Measurements from ENCODE around the gene PYM1.

PYM1 gene

DNA sequence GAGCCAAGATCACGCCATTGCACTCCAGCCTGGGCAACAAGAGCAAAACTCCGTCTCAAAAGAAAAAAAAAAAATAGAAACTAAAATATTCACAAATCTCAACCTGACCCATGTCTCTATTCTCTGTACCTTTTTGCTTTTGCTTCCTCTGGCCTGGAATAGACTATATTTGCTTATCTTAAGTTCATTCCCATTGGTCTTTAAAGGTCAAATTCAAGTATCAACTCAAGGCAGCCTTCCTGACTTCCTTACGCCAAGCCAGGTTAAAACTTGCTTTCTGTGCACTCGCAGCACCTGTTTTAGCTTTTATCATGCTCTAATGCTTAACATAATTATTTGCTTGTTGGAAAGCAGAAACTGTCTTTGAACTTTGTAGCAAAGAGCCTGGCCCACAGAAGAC, 14.8 kb downstream of the PYM1 start:
- DNase-seq (ENCODE audit: low read depth): no peak
- H3K4me3 ChIP-seq (ENCODE audit: control insufficient read depth, low read depth, low read length): no peak overlapping the region
- no peak for TF ChIP-seq CTCF (IDR thresholded peaks at IDR 0.05; ENCODE audit: control insufficient read depth, insufficient read depth, low read depth, low read length, missing control alignments)

DNA sequence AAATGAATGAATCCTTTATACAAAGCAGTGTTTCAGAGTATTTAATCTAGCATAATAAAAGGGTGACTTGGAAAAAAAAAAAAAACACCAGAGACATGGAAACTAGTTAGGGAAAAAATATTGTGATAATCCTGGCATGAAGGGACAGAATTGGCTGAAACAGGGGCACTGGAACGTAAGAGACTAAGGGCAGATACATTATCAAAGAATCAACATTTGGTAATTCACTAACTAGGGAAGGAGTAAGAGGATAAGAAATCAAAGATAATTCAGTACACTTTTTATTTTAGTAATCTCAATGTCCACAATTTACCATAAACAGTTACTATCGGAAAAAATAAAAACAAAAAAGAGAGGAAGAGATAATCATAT, 18.2 kb downstream of the PYM1 start:
- no peak for DNase-seq (ENCODE audit: low read depth)
- H3K4me3 ChIP-seq (ENCODE audit: control insufficient read depth, low read depth, low read length): no peak overlapping the region
- no peak for TF ChIP-seq CTCF (IDR thresholded peaks at IDR 0.05; ENCODE audit: control insufficient read depth, insufficient read depth, low read depth, low read length, missing control alignments)

- H3K4me3 ChIP-seq (ENCODE audit: control insufficient read depth, low read depth, low read length): no peak overlapping the region
- TF ChIP-seq CTCF (IDR thresholded peaks at IDR 0.05; ENCODE audit: control insufficient read depth, insufficient read depth, low read depth, low read length, missing control alignments): no peak
- DNase-seq (ENCODE audit: low read depth): no peak
Measured at GRCh38 chr12:55908726-55909512, 18.8 kb downstream of the PYM1 start.

DNA sequence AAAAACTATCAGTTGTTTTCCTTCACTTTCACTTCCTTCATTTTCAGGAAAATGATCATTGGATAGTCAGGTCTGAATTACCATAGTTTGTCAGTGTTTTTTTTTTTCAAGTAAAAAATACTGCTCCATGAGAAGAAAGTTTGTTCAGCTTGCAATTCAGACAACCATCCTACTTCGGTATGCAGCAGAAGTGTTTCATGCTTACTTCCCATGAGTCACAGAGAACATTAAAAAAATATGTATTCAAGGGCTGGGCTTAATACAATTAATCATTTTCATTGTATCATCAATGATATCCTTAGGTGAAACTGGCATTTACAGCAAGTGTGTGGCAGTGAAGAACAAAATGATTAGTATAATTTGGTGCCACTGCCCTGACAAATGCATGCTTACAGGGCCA, 21.6 kb downstream of the PYM1 start:
- TF ChIP-seq CTCF (IDR thresholded peaks at IDR 0.05; ENCODE audit: control insufficient read depth, insufficient read depth, low read depth, low read length, missing control alignments): no peak
- no peak for DNase-seq (ENCODE audit: low read depth)
- H3K4me3 ChIP-seq (ENCODE audit: control insufficient read depth, low read depth, low read length): no peak overlapping the region

DNA sequence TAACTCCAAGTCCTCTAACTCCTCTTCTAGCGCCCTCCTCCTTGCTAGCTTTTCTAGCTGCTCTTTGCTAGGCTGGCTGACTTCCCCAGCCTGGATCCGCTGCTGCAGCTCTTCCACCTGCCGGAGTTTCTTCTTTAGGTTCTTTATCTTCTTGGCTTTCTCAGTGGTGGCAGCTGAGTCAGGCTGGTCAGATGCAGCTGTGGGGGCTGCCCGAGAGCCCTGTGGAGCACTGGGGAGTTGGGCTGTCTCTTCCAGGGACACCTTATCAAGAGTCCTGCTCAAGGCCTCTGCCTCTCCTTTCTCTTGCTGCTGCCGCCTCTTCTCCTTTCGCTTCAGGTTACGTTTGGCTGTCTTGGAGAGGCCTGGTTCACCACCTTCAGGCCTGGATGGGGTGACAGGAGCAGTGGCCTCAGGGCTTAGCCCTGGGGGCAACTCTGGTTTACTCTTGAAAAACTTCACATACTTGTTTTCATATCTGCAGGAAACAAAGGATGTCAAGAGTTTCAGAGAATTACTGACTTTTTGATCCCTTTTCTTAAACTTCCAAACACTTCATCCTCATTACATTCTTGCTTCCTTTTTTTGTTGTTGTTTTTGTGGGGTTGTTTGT, 25.7 kb downstream of the PYM1 start:
- no peak for DNase-seq (ENCODE audit: low read depth)
- no peak overlapping the region for H3K4me3 ChIP-seq (ENCODE audit: control insufficient read depth, low read depth, low read length)
- TF ChIP-seq CTCF (IDR thresholded peaks at IDR 0.05; ENCODE audit: control insufficient read depth, insufficient read depth, low read depth, low read length, missing control alignments): no peak

GRCh38 chr12:55899082-55899481, 28.6 kb downstream of the PYM1 start:
- no peak overlapping the region for H3K4me3 ChIP-seq (ENCODE audit: control insufficient read depth, low read depth, low read length)
- TF ChIP-seq CTCF (IDR thresholded peaks at IDR 0.05; ENCODE audit: control insufficient read depth, insufficient read depth, low read depth, low read length, missing control alignments): no peak
- DNase-seq (ENCODE audit: low read depth): no peak
